ENCODE results near the gene BLOC1S5. TPM values are rescaled to one million over a fixed set of nuclear protein-coding genes. Genes with fewer than 3 reads are reported as not detected.
A peak's percentile ranks its signal among the peaks of the same experiment; 100 is the strongest.

BLOC1S5 gene
- total RNA-seq, 1 experiment from 2014 or later: 15.0 TPM

DNA sequence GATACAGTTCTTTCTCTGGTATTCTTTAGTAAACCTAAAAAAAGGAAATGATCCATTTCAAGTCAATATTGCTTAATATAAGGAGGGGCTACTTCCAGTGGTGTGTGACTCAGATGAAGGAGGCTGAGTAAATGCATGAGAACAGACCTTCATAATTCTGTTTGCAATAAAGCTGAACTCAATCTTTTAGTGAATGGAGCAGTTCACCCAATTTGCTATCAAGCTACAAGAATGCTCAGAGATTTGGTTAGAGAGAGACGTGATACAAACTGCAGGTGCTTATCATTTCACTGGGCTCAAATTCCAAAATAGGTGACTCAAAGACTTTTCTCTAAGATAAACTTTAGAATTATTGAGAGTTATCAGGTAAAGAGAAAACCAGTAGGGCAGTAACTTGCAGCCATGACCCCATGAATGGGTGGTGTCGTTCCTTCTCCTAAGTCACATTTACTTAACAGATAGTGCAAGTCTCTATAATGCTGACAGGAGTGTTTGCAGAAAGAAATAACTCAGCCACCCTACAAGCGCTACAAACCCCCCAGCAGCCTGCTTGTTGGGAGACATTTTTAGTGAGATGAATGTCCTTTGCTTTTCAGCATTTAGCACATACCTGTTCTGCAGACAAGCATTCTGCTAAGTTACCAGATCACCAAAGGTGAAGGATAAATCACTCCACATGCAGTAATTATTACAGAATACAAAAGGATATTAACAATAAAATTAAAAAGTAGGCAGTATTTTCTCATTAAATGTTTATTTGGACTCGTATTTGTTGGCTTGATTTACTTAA is 16.4 kb upstream of the BLOC1S5 start:
- Mint-ChIP-seq H3K36me3 (ENCODE audit: insufficient read depth, unreplicated experiment) (peaks cover 34% of the 10 kb centered on the region), H3K27me3 (ENCODE audit: insufficient read depth, unreplicated experiment) (no peaks in the 10 kb centered on the region), H3K27ac (ENCODE audit: unreplicated experiment) (peak overlapping the region; percentile 32), H3K9me3 (ENCODE audit: unreplicated experiment) (no peaks in the 10 kb centered on the region), H3K4me3 (ENCODE audit: unreplicated experiment) (peak overlapping the region; percentile 30), H3K4me1 (ENCODE audit: low read depth, unreplicated experiment) (peaks cover 47% of the 10 kb centered on the region)
- Histone ChIP-seq H3K9me3 (no peaks in the 10 kb centered on the region), H3K4me3 (ENCODE audit: low read depth, low read length) (no peak overlapping the region), H3K27me3 (replicated peaks; ENCODE audit: control insufficient read depth, insufficient read depth, low read length) (no peaks in the 10 kb centered on the region), H3K36me3 (ENCODE audit: control insufficient read depth, insufficient read depth, low read length) (peaks cover 1% of the 10 kb centered on the region; the same call in 1 of the 2 replicates), H3K4me1 (peaks cover 71% of the 10 kb centered on the region)
- POLR2A ChIA-PET: interaction anchor here (1.0 to 1.7 kb wide), 2 partner anchors 16 to 22 kb away, joined by 6 to 8 read pairs; partner anchors contain the start of genes BLOC1S5 and EEF1E1
- intact Hi-C loops (cut with micrococcal nuclease; ENCODE audit: unreplicated experiment): loop anchor here (1.0 kb wide), 2 partner anchors 16 to 22 kb away; partner anchors contain the start of genes BLOC1S5 and EEF1E1
- DNase-seq: peak; percentile 61 to 81
- TF ChIP-seq, protein P1, sequence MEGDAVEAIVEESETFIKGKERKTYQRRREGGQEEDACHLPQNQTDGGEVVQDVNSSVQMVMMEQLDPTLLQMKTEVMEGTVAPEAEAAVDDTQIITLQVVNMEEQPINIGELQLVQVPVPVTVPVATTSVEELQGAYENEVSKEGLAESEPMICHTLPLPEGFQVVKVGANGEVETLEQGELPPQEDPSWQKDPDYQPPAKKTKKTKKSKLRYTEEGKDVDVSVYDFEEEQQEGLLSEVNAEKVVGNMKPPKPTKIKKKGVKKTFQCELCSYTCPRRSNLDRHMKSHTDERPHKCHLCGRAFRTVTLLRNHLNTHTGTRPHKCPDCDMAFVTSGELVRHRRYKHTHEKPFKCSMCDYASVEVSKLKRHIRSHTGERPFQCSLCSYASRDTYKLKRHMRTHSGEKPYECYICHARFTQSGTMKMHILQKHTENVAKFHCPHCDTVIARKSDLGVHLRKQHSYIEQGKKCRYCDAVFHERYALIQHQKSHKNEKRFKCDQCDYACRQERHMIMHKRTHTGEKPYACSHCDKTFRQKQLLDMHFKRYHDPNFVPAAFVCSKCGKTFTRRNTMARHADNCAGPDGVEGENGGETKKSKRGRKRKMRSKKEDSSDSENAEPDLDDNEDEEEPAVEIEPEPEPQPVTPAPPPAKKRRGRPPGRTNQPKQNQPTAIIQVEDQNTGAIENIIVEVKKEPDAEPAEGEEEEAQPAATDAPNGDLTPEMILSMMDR (IDR thresholded peaks at IDR 0.05; ENCODE audit: insufficient read depth in 1 of 2, low read depth in 1 of 2, low read length in 1 of 2, severe bottlenecking in 1 of 2, unreplicated experiment in 1 of 2): no peak
- CTCF ChIA-PET: no interaction called here
- no TSS peak for BruUV-seq (replicated peaks)

DNA sequence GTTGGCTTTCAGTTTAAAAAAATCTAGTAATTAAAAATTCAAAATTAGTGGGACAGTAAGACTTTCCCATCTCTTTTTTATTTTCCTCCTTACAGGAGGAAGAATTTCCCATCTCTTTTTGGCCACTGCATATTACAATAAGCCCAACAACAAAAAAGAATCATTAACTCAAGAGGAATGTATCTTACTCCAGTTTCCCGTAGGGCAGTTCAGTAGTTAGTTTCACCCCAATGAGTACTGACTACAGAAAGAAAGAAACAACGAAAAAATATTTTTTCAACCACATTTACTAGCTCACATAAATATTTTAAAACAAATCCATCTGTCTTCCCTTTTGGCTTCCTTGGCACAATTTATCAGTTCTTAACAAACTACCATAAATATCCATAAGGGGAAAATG is 14.9 kb upstream of the BLOC1S5 start:
- CTCF ChIA-PET: no interaction called here
- H3K4me1 ChIP-seq: peaks cover 57% of the 10 kb centered on the region
- H3K36me3 Mint-ChIP-seq (ENCODE audit: insufficient read depth, unreplicated experiment): peaks cover 43% of the 10 kb centered on the region

DNA sequence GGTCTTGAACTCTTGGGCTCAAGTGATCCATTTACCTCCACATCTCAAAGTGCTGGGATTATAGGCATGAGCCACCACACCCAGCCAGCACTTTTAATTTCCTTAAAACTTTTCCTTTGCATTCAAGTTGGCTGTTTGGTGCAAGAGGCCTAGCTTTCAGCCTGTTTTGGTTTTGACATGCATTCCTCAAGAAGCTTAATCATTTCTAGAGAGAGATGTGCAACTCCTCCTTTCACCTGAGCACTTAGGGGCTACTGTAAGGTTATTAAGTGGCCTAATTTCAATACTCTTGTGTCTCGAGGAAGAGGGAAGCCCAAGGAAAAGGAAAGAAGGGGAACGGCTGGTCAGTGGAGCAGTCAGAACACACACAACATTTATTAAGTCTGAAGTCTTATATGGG is 13.8 kb upstream of the BLOC1S5 start:
- H3K36me3 ChIP-seq (ENCODE audit: control insufficient read depth, insufficient read depth, low read length): peaks cover 1% of the 10 kb centered on the region; the same call in 1 of the 2 replicates
- H3K27ac Mint-ChIP-seq (ENCODE audit: unreplicated experiment): peak overlapping the region; percentile 5
- H3K9me3 ChIP-seq: no peaks in the 10 kb centered on the region
- ChIA-PET CTCF (no interaction called here), POLR2A (interaction anchor here (1.2 kb wide), 1 partner anchor 24 kb away, joined by 11 read pairs; the partner anchor contains the start of gene EEF1E1)
- no peaks in the 10 kb centered on the region for H3K9me3 Mint-ChIP-seq (ENCODE audit: unreplicated experiment)
- no peak overlapping the region for H3K4me3 ChIP-seq (ENCODE audit: low read depth, low read length)
- no peak for DNase-seq
- TF ChIP-seq, protein P1 (IDR thresholded peaks at IDR 0.05; ENCODE audit: insufficient read depth in 1 of 2, low read depth in 1 of 2, low read length in 1 of 2, severe bottlenecking in 1 of 2, unreplicated experiment in 1 of 2): no peak
- peaks cover 45% of the 10 kb centered on the region for H3K4me1 ChIP-seq
- intact Hi-C loops (cut with micrococcal nuclease; ENCODE audit: unreplicated experiment): no loop called here
- no peaks in the 10 kb centered on the region for H3K27me3 Mint-ChIP-seq (ENCODE audit: insufficient read depth, unreplicated experiment)
- no peaks in the 10 kb centered on the region for H3K27me3 ChIP-seq (replicated peaks; ENCODE audit: control insufficient read depth, insufficient read depth, low read length)
- no TSS peak for BruUV-seq (replicated peaks)
- H3K4me3 Mint-ChIP-seq (ENCODE audit: unreplicated experiment): no peak overlapping the region
- H3K36me3 Mint-ChIP-seq (ENCODE audit: insufficient read depth, unreplicated experiment): peaks cover 43% of the 10 kb centered on the region
- peaks cover 38% of the 10 kb centered on the region for H3K4me1 Mint-ChIP-seq (ENCODE audit: low read depth, unreplicated experiment)

More for the DNA sequence above, 14.9 kb upstream of the BLOC1S5 start:
- H3K4me3 Mint-ChIP-seq (ENCODE audit: unreplicated experiment): no peak overlapping the region
- H3K27ac Mint-ChIP-seq (ENCODE audit: unreplicated experiment): no peak overlapping the region
- intact Hi-C loops (cut with micrococcal nuclease; ENCODE audit: unreplicated experiment): no loop called here
- POLR2A ChIA-PET: interaction anchor here (1.7 kb wide), 1 partner anchor 15 kb away, joined by 8 read pairs; the partner anchor contains the start of gene BLOC1S5
- H3K27me3 Mint-ChIP-seq (ENCODE audit: insufficient read depth, unreplicated experiment): no peaks in the 10 kb centered on the region
- no peaks in the 10 kb centered on the region for H3K9me3 ChIP-seq
- no peak overlapping the region for H3K4me3 ChIP-seq (ENCODE audit: low read depth, low read length)
- BruUV-seq (replicated peaks): no TSS peak
- H3K4me1 Mint-ChIP-seq (ENCODE audit: low read depth, unreplicated experiment): peaks cover 47% of the 10 kb centered on the region
- peaks cover 1% of the 10 kb centered on the region; the same call in 1 of the 2 replicates for H3K36me3 ChIP-seq (ENCODE audit: control insufficient read depth, insufficient read depth, low read length)
- no peaks in the 10 kb centered on the region for H3K27me3 ChIP-seq (replicated peaks; ENCODE audit: control insufficient read depth, insufficient read depth, low read length)
- no peak for DNase-seq
- TF ChIP-seq, protein P1 (IDR thresholded peaks at IDR 0.05; ENCODE audit: insufficient read depth in 1 of 2, low read depth in 1 of 2, low read length in 1 of 2, severe bottlenecking in 1 of 2, unreplicated experiment in 1 of 2): no peak
- no peaks in the 10 kb centered on the region for H3K9me3 Mint-ChIP-seq (ENCODE audit: unreplicated experiment)
